Brain microvascular endothelial cell (primary cell): ENCODE data around the gene CSTF3.
"Not testable (repeated sequence)": the region's sequence is repeated elsewhere in the genome, so short reads cannot be mapped to it uniquely, and the experiment has no call there.

ENCODE experiments used
- DNase-seq: peaks from one replicate; pipeline ENCODE4 v3.0.0-alpha.2; 2020
- H3K27ac ChIP-seq: fragments of 250-450 bp; sonication (Bioruptor Pico); 2 replicates; pipeline ENCODE4 v1.5.1; 2020; ENCODE audit warnings: mild to moderate bottlenecking, moderate library complexity
- H3K27me3 ChIP-seq: fragments of 250-450 bp; sonication (Bioruptor Pico); replicated peaks from 2 replicates; pipeline ENCODE4 v1.5.1; 2020; ENCODE audit warnings: mild to moderate bottlenecking
- H3K36me3 ChIP-seq: fragments of 250-450 bp; sonication (Bioruptor Pico); replicated peaks from 2 replicates; pipeline ENCODE4 v1.5.1; 2020; ENCODE audit warnings: mild to moderate bottlenecking
- H3K4me3 ChIP-seq: 2 replicates; pipeline ENCODE4 v1.5.1; 2011; ENCODE audit warnings: low read depth, mild to moderate bottlenecking, control low read depth, low read length, moderate library complexity
- CTCF ChIP-seq: IDR thresholded peaks from 2 replicates; pipeline ENCODE4 v1.5.1; 2011; ENCODE audit warnings: low read depth, mild to moderate bottlenecking, moderate library complexity, low read length, control low read depth, inconsistent platforms; ENCODE audit errors: missing control alignments
- in situ Hi-C: cut with HindIII; loops from 2 replicates; pipeline ENCODE4 v1.10.0; 2017; ENCODE audit warnings: low sequenced_read_pairs, low pct_ligation_motif_present

CSTF3 gene

DNA sequence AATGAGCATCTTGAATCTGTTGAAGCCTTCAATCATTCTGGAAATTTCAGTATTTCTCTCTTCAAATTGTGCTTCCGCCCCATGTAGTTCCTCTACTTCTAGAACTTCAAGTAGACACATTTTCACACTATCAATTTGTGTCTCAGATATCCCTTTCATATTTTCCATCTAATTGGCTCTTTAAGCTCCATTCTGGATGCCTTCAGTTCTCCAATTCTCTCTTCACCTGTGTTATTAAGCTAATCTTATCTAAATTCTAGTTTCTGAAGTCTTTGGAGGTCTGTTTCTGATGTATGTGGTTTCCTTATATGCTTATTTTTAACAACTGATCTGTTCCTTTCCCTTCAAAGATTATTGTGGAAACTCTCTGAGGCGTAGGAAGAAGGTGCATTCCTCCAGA is 36.3 kb downstream of the CSTF3 start:
- H3K27ac ChIP-seq: no peak overlapping the region
- in situ Hi-C loops: no loop called here
- H3K4me3 ChIP-seq: no peak overlapping the region
- TF ChIP-seq CTCF: no peak
- peaks cover 7% of the 10 kb centered on the region for H3K36me3 ChIP-seq
- H3K27me3 ChIP-seq: no peaks in the 10 kb centered on the region
- no peak for DNase-seq

DNA sequence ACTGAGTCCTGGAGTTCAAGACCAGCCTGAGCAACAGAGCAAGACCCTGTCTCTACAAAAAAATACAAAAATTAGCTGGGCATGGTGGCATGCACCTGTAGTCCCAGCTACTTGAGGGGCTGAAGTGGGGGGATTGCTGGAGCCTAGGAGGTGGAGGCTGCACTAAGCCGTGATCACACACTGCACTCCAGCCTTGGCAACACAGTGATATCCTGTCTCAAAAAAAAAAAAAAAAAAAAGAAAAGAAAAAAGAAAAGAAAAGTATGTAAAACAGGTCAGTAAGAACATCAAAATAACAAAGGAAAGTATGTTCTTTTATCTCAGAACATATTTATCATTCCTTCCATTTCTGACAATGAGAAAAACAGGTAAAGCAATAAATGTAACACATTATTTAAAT is 38.6 kb downstream of the CSTF3 start:
- H3K36me3 ChIP-seq, DNase-seq, in situ Hi-C loops, H3K27me3 ChIP-seq, H3K27ac ChIP-seq, H3K4me3 ChIP-seq: not testable (repeated sequence)

DNA sequence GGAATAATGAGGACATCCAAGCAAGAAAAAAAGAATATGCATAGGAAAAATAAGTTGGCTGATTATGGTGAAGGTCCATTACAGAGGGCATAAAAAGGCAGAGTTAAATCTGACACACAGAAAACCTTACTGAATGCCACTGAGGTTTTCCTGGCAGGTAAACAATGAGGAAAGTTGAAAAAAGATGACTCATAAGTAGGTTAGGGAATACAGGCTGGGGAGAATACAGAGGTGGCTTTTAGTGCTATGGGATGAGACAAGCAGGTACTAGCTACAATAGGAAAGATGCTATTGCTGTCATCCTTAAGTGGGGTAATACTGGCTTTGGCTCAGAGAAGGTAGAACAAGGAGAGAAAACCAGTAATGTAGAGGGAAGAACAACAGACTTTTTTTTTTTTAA is 44.7 kb downstream of the CSTF3 start:
- Histone ChIP-seq H3K27me3 (no peaks in the 10 kb centered on the region), H3K4me3 (no peak overlapping the region), H3K36me3 (no peaks in the 10 kb centered on the region), H3K27ac (no peak overlapping the region)
- no peak for TF ChIP-seq CTCF
- no peak for DNase-seq
- in situ Hi-C loops: no loop called here

GRCh38 chr11:33110083-33110482 is 51.2 kb downstream of the CSTF3 start:
- H3K36me3 ChIP-seq: no peaks in the 10 kb centered on the region
- H3K27ac ChIP-seq: no peak overlapping the region
- DNase-seq: no peak
- no peak for TF ChIP-seq CTCF
- no peaks in the 10 kb centered on the region for H3K27me3 ChIP-seq
- in situ Hi-C loops: no loop called here
- no peak overlapping the region for H3K4me3 ChIP-seq

- H3K27me3 ChIP-seq: no peaks in the 10 kb centered on the region
- TF ChIP-seq CTCF: no peak
Observed at GRCh38 chr11:33109294-33109895, 51.9 kb downstream of the CSTF3 start.

GRCh38 chr11:33103836-33104235 is 57.4 kb downstream of the CSTF3 start:
- no peak for DNase-seq
- Histone ChIP-seq H3K27ac (no peak overlapping the region), H3K36me3 (peaks cover 10% of the 10 kb centered on the region), H3K27me3 (no peaks in the 10 kb centered on the region), H3K4me3 (no peak overlapping the region)
- in situ Hi-C loops: no loop called here
- no peak for TF ChIP-seq CTCF

More at GRCh38 chr11:33109294-33109895, 51.9 kb downstream of the CSTF3 start:
- Histone ChIP-seq H3K4me3 (no peak overlapping the region), H3K36me3 (no peaks in the 10 kb centered on the region), H3K27ac (no peak overlapping the region)
- DNase-seq: no peak
- in situ Hi-C loops: no loop called here
